ENCODE measurements around the gene PITX3.
A peak's percentile ranks its signal among the peaks of the same experiment; 100 is the strongest.

PITX3 gene

GRCh38 chr10:102241444-102242117 is at the start of gene PITX3:
Gene PITX3 (minus strand): TSS chr10:102241512. CDS start chr10:102232080, 9,432 bp downstream.
- DNase-seq: peak; percentile 45

GRCh38 chr10:102289840-102290239 is 48.5 kb upstream of the PITX3 start:
- no peak for DNase-seq

GRCh38 chr10:102289356-102289755 is 48.0 kb upstream of the PITX3 start:
- no peak for DNase-seq

DNA sequence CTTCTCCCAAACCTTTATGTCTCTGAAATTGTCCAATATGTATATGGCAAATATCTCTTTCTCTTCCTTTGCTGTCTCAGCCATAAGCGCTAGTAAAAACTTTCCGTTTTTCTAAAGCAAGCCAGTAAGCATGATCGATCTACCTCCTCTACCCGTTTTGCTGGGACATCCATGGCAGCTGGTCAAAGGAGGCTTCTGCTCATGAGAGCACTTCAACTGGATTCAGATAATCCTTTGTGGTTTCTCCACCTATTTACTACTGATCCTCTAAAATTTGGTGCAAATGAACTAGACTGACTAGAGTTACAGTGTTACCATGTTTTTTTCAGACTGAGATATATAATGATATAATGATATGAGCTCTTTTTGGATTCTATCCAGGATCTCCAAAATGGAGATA is 46.7 kb upstream of the PITX3 start:
- no peak for DNase-seq

DNA sequence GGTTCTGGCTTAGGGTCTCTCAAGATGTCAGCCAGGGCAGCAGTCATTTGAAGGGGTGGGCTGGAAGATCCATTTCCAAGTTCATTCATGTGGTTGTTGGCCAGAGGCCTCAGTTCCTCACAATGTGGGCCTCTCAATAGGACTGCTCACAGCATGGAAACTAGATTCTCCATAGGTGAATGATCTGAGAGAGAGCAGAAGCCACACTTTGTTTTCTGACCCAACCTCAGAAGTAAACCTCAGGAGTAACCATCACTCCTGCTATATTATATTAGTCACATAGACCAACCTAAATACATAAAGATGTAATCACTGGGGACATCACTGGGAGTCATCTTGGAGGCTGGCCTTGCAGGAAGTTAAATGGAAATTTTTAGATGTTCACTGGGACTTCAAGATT is 46.2 kb upstream of the PITX3 start:
- no peak for DNase-seq

GRCh38 chr10:102286216-102286615 is 44.9 kb upstream of the PITX3 start:
- DNase-seq: no peak

GRCh38 chr10:102285133-102285532 is 43.8 kb upstream of the PITX3 start:
- no peak for DNase-seq

DNA sequence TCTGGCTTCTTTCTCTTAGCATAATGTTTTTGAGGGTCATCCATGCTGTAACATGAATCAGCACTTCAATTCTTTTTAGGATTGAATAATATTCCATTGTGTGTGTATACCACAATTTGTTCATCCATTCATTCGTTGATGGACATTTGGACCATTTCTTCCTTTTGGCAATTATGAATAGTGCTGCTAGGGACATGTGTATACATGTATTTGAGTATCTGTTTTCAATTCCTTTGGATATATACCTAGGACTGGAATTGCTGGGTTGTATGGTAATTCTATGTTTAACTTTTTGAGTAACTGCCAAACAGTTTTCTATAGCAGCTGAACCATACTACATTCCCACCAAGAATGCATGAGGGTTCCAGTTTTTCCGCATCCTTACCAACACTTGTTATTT is 43.2 kb upstream of the PITX3 start:
- DNase-seq: no peak

GRCh38 chr10:102283890-102284289 is 42.6 kb upstream of the PITX3 start:
- no peak for DNase-seq

DNA sequence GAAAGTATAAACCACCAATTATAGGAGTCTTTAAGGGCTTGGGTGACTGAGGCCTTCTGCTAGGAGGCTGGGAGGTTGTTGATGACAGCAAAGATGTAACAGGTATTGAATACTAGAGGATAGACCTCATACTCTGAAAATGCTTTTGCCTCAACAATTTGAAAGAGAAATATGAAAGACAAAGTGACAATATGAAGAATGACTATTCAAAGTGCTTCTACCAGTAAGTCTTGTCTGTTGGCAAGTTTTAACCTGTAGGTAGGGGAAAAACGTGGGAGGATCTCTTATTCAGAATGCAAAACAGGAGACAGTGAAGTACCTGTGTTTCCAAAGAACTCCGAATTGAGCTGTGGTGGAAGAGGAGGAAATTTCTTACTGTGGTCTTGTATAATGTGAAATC is 42.2 kb upstream of the PITX3 start:
- no peak for DNase-seq

- DNase-seq: no peak
These were observed 39.8 kb upstream of the PITX3 start for GRCh38 chr10:102281102-102281487.

GRCh38 chr10:102280397-102281101 is 39.2 kb upstream of the PITX3 start:
- DNase-seq: no peak

- no peak for DNase-seq
These were observed 37.8 kb upstream of the PITX3 start for GRCh38 chr10:102279104-102279503.

GRCh38 chr10:102275343-102275742 is 34.0 kb upstream of the PITX3 start:
- DNase-seq: no peak

DNA sequence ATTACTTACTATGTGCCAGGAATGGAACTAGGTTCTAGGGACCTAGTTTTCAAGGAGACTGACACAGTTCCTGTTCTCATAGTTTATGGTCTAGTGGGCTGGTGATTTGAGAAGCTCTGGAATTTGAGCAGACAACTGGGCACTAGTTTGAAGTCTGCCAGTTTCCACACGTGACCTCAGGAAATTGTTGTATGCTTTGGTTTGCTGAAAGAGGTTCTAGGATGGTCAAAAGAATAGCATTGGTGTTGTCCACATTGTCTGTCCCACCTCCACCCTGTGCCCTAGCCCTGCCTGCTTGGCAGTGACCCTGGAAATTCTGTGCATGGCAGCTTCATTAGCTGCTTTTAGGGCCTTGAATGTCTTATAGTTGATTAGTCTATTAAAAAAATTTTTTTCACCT is 32.8 kb upstream of the PITX3 start:
- no peak for DNase-seq

DNA sequence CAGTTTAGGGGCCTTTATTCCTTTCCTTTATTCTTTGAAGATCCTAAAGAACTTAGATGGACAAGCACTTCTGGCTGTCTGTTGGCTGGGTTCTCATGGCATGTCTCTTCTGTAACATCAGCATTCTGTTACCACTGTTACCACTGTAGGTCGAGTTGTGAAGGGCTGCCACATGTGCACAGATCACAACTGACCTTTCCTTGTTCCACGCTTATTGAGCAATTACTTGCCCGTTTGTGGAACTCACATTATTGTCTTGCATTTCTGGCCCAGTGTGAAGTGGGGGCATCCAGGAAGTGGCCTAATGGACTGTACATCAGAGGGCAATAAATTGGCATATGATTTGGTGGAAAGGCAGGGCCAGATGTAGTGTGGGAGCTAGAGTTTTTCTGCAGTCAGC is 27.7 kb upstream of the PITX3 start:
- DNase-seq: no peak

- DNase-seq: no peak
These were observed 27.1 kb upstream of the PITX3 start for GRCh38 chr10:102268375-102268888.

DNA sequence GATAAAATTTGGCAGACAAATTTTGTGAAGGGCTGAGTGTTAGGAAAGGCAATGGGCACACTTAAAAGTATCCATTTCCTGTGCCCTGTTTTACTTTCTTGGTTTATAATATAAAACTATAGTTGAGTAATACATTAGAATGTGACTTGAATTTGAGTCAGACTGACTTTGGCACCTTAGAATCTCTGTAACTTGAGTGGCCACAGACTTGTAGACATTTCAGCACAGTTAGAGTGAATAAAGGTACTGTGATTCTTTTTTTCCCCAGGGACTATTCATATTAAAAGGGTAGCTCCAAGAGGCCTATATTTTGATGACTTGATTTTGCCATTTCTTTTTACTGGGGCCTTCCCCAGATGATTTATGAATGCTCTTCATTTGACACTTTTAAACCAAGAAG is 26.4 kb upstream of the PITX3 start:
- no peak for DNase-seq

GRCh38 chr10:102266670-102267069 is 25.4 kb upstream of the PITX3 start:
- no peak for DNase-seq

- DNase-seq: no peak
These were observed 23.1 kb upstream of the PITX3 start for GRCh38 chr10:102264371-102264770.

GRCh38 chr10:102262744-102263370 is 21.5 kb upstream of the PITX3 start:
- no peak for DNase-seq

DNA sequence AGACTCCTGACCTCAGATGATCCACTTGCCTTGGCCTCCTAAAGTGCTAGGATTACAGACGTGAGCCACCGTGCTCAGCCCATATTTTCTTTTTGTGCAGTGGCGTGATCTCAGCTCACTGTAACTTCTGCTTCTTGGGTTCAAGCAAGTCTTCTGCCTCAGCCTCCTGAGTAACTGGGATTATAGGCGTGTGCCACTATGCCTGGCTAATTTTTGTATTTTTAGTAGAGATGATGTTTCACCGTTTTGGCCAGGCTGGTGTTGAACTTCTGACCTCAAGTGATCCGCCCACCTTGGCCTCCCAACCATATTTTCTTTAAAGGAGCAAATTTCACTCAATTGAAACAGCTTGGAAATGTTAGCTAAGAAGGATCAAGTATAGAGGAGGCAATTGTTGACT is 20.5 kb upstream of the PITX3 start:
- no peak for DNase-seq

GRCh38 chr10:102261196-102261595 is 19.9 kb upstream of the PITX3 start:
- no peak for DNase-seq

DNA sequence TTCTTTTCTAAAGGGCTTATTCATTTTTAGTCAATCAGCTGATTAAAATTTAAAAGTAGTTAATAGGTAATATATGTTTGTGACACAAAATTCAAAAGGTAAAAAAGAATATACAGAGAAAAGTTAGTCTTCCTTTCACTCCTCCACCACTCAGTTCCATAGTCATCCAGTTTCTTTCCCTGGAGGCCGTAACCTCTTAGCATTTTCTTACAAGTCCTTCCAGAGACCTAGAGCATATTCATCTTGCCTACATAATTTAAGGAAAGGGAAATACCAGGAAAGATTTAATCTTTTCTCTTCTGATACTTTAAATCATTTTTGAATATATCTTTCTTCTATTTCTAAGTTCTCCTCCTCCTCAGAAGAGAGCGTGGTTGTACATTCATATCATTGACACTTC is 14.1 kb upstream of the PITX3 start:
- DNase-seq: no peak

Measured in NCI-H1092 (cell line).